T-cell (primary cell): ENCODE results near the gene C1orf87. TPM values are rescaled to one million over a fixed set of nuclear protein-coding genes. Genes with fewer than 3 reads are reported as not detected.

Source experiments
- ATAC-seq, 4 experiments: fragments of 200-7000 bp in 3 of 4; fragments of 150-1000 bp in 1 of 4; cut with Tn5 transposase; replicated peaks in 1 of 4; 1 replicate in 3 of 4; 2 replicates in 1 of 4; pipeline ENCODE4 v1.10.0; 2021; ENCODE audit warnings: moderate library complexity in 3 of 4, mild to moderate bottlenecking in 2 of 4, moderate number of reproducible peaks in 1 of 4
- CTCF ChIA-PET, 2 donors: fragments of 300-600 bp; sonication (Branson Sonifier 250); formaldehyde crosslinking; loops; one replicate each; lab custom pipeline; 2022; ENCODE audit warnings: antibody characterized with exemption in 2 of 2; lab: Charles Lee
- POLR2A ChIA-PET, 2 donors: fragments of 300-600 bp; sonication (Branson Sonifier 250); formaldehyde crosslinking; loops; one replicate each; lab custom pipeline; 2022; ENCODE audit warnings: antibody characterized with exemption in 2 of 2; lab: Charles Lee
- DNase-seq, 35 experiments: peaks; one replicate each; pipeline versions ENCODE4 v3.0.0 to v3.0.0-alpha.2; 2013 to 2023
- H3K27ac ChIP-seq: one replicate; pipeline ENCODE4 v1.5.1; 2013; ENCODE audit warnings: low read length
- H3K27me3 ChIP-seq, 2 experiments: replicated peaks in 1 of 2; 1 replicate in 1 of 2; 2 replicates in 1 of 2; pipeline versions ENCODE4 v1.6.1 to v1.7.0; 2013; ENCODE audit warnings: low read length in 1 of 2, mixed read lengths in 1 of 2; ENCODE audit not compliant: control insufficient read depth in 2 of 2, insufficient read depth in 2 of 2; ENCODE audit errors: extremely low read depth in 1 of 2
- H3K36me3 ChIP-seq, 2 donors: 1 replicate in 1 of 2; 2 replicates in 1 of 2; pipeline versions ENCODE4 v1.6.1 to v1.7.0; 2013; ENCODE audit warnings: low read length in 1 of 2; ENCODE audit not compliant: control insufficient read depth in 2 of 2, insufficient read depth in 1 of 2; ENCODE audit errors: extremely low read depth in 1 of 2
- H3K4me1 ChIP-seq, 2 experiments: 1 replicate in 1 of 2; 2 replicates in 1 of 2; pipeline versions ENCODE4 v1.6.1 to v1.7.0; 2013; ENCODE audit warnings: low read length in 2 of 2, mixed read lengths in 1 of 2; ENCODE audit not compliant: insufficient read depth in 2 of 2, control insufficient read depth in 1 of 2; ENCODE audit errors: extremely low read depth in 1 of 2
- H3K4me3 ChIP-seq, 2 donors: 1 replicate in 1 of 2; 2 replicates in 1 of 2; pipeline versions ENCODE4 v1.5.1 to v1.7.0; 2013; ENCODE audit warnings: mild to moderate bottlenecking in 2 of 2, low read length in 1 of 2, moderate library complexity in 1 of 2; ENCODE audit not compliant: control insufficient read depth in 1 of 2; ENCODE audit errors: extremely low read depth in 1 of 2
- H3K9me3 ChIP-seq: 2 replicates; pipeline ENCODE4 v1.7.0; 2013
- H3K27ac Mint-ChIP-seq, 2 donors: one replicate each; pipeline ENCODE4 v1.8.0; 2020 to 2021; ENCODE audit warnings: mild to moderate bottlenecking in 2 of 2, mixed read lengths in 2 of 2
- H3K27me3 Mint-ChIP-seq, 2 donors: one replicate each; pipeline ENCODE4 v1.8.0; 2021 to 2022; ENCODE audit warnings: mixed read lengths in 2 of 2
- H3K36me3 Mint-ChIP-seq: one replicate; pipeline ENCODE4 v1.8.0; 2021; ENCODE audit warnings: mixed read lengths
- H3K4me1 Mint-ChIP-seq, 3 donors: one replicate each; pipeline ENCODE4 v1.8.0; 2020 to 2022; ENCODE audit warnings: mixed read lengths in 3 of 3, mild to moderate bottlenecking in 1 of 3
- H3K4me3 Mint-ChIP-seq, 3 donors: one replicate each; pipeline ENCODE4 v1.8.0; 2020 to 2022; ENCODE audit warnings: mild to moderate bottlenecking in 3 of 3, mixed read lengths in 3 of 3, moderate library complexity in 3 of 3
- H3K9me3 Mint-ChIP-seq, 3 donors: one replicate each; pipeline ENCODE4 v1.8.0; 2020 to 2022; ENCODE audit warnings: mixed read lengths in 3 of 3
- WGBS: methylation state at CpG from one replicate; pipeline ENCODE4 v1.1.5; 2013; ENCODE audit warnings: missing lambda C conversion rate; ENCODE audit not compliant: insufficient coverage; 5-methylcytosine and 5-hydroxymethylcytosine counted together
- total RNA-seq, 35 experiments: library from RNA in 6 of 35; stranded (reverse) in 6 of 35; fragments of 120-200 nt in 1 of 35; gene quantifications; one replicate each; pipeline versions ENCODE4 v1.2.1 to v1.2.4 and lab custom pipeline; 2013 to 2026

Gene C1orf87
- total RNA-seq, 5 donors from 2014 or later (not counting 1 experiment from before 2014, with no cell fraction given): not detected

GRCh38 chr1:60090655-60091054, 17.1 kb upstream of the C1orf87 start:
- WGBS: 75% methylated on average over 2 of the region's 2 CpGs
- Mint-ChIP-seq H3K27me3 (no peaks in the 10 kb centered on the region), H3K4me3 (no peak overlapping the region), H3K4me1 (no peaks in the 10 kb centered on the region), H3K9me3 (no peaks in the 10 kb centered on the region), H3K36me3 (no peaks in the 10 kb centered on the region), H3K27ac (no peak overlapping the region)
- ChIA-PET CTCF (no interaction called here), POLR2A (interaction anchor here in 1 of 2 donors (0.6 kb wide), 1 partner anchor 781 kb away, joined by 4 read pairs; no protein-coding TSS in a partner anchor)
- no peaks in the 10 kb centered on the region for H3K4me1 ChIP-seq
- no peak overlapping the region for H3K4me3 ChIP-seq
- no peak for DNase-seq
- no peaks in the 10 kb centered on the region for H3K9me3 ChIP-seq
- H3K36me3 ChIP-seq: no peaks in the 10 kb centered on the region
- H3K27me3 ChIP-seq: no peaks in the 10 kb centered on the region
- H3K27ac ChIP-seq: no peak overlapping the region
- no peak for ATAC-seq

GRCh38 chr1:60088620-60089155, 15.1 kb upstream of the C1orf87 start:
- no peak overlapping the region for H3K4me3 Mint-ChIP-seq
- ChIA-PET CTCF (no interaction called here), POLR2A (no interaction called here)
- DNase-seq: no peak
- no peaks in the 10 kb centered on the region for H3K36me3 Mint-ChIP-seq
- no peak overlapping the region for H3K27ac Mint-ChIP-seq
- H3K27me3 Mint-ChIP-seq: peaks cover 0 to 1% of the 10 kb centered on the region in 2 donors
- Histone ChIP-seq H3K27me3 (no peaks in the 10 kb centered on the region), H3K9me3 (no peaks in the 10 kb centered on the region), H3K36me3 (no peaks in the 10 kb centered on the region), H3K4me1 (no peaks in the 10 kb centered on the region), H3K4me3 (no peak overlapping the region), H3K27ac (no peak overlapping the region)
- no peaks in the 10 kb centered on the region for H3K4me1 Mint-ChIP-seq
- WGBS: no CpG with 5 or more reads among the region's 5 CpGs
- no peak for ATAC-seq
- no peaks in the 10 kb centered on the region for H3K9me3 Mint-ChIP-seq

- H3K27ac Mint-ChIP-seq: no peak overlapping the region
- DNase-seq: no peak
- Histone ChIP-seq H3K4me1 (no peaks in the 10 kb centered on the region), H3K9me3 (no peaks in the 10 kb centered on the region), H3K36me3 (no peaks in the 10 kb centered on the region), H3K4me3 (no peak overlapping the region), H3K27me3 (no peaks in the 10 kb centered on the region), H3K27ac (no peak overlapping the region)
- H3K27me3 Mint-ChIP-seq: peaks cover 0 to 4% of the 10 kb centered on the region in 2 donors
- no peaks in the 10 kb centered on the region for H3K4me1 Mint-ChIP-seq
- H3K4me3 Mint-ChIP-seq: no peak overlapping the region
- ChIA-PET POLR2A (no interaction called here), CTCF (no interaction called here)
- no peaks in the 10 kb centered on the region for H3K9me3 Mint-ChIP-seq
- no peak for ATAC-seq
- no peaks in the 10 kb centered on the region for H3K36me3 Mint-ChIP-seq
These were observed 14.1 kb upstream of the C1orf87 start for GRCh38 chr1:60087681-60088080.

DNA sequence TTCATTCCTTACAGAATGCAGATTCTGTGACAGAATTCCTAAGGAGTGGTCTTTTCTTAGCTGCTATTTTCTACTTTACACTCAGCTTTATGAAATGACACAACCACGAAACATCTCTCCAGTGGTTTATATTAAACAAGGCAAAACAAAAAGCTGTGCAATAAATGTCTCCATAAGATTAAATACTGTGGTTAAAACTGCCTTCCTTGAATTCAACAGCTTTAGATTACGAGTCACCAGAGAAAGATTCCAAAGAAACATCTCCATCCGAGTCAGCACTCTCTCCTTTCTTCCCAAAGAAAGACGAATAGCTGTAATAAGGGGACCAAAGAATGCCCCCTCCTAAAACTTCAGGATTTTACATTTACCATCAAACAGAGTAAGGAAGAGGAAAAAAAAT, 4.6 kb upstream of the C1orf87 start:
- Histone ChIP-seq H3K4me1 (no peaks in the 10 kb centered on the region), H3K27me3 (peaks cover 3 to 15% of the 10 kb centered on the region in 2 experiments), H3K27ac (no peak overlapping the region), H3K36me3 (no peaks in the 10 kb centered on the region), H3K9me3 (no peaks in the 10 kb centered on the region), H3K4me3 (no peak overlapping the region)
- ChIA-PET POLR2A (no interaction called here), CTCF (no interaction called here)
- Mint-ChIP-seq H3K9me3 (peaks cover 0 to 4% (median 0%) of the 10 kb centered on the region in 3 donors), H3K36me3 (no peaks in the 10 kb centered on the region), H3K27me3 (peaks cover 27 to 36% of the 10 kb centered on the region in 2 donors), H3K27ac (no peak overlapping the region), H3K4me1 (no peaks in the 10 kb centered on the region), H3K4me3 (no peak overlapping the region)
- no peak for ATAC-seq
- WGBS: no CpG with 5 or more reads among the region's 4 CpGs
- DNase-seq: no peak

DNA sequence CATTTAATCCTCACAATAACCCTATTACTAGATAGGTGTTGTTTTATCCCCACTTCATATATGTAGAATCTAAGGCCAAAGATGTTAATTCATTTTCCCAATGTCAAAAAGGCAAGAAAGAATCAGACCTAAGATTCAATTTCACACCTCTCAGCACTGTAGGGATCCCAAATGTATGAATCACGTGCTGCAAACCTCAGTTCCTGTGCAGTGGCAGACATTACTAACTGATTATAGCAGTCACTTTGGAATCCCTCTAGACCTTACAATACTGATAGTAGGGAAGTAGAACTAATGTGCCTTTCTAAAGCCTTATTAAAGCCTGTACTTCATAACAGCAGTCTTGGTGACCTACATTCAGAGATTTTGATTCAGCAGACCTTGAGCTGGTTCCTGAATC, 2.3 kb downstream of the C1orf87 start:
- Mint-ChIP-seq H3K27ac (no peak overlapping the region), H3K9me3 (peaks cover 0 to 10% (median 0%) of the 10 kb centered on the region in 3 donors), H3K27me3 (peaks cover 35 to 46% of the 10 kb centered on the region in 2 donors), H3K4me1 (no peaks in the 10 kb centered on the region), H3K4me3 (no peak overlapping the region), H3K36me3 (no peaks in the 10 kb centered on the region)
- Histone ChIP-seq H3K36me3 (no peaks in the 10 kb centered on the region), H3K27me3 (peaks cover 10 to 15% of the 10 kb centered on the region in 2 experiments), H3K27ac (no peak overlapping the region), H3K4me3 (no peak overlapping the region), H3K4me1 (no peaks in the 10 kb centered on the region), H3K9me3 (no peaks in the 10 kb centered on the region)
- DNase-seq (no peak), ATAC-seq (no peak)
- POLR2A ChIA-PET: no interaction called here
- WGBS: no CpG with 5 or more reads among the region's 1 CpG
- CTCF ChIA-PET: no interaction called here

GRCh38 chr1:60069691-60070090, 3.9 kb downstream of the C1orf87 start:
- Histone ChIP-seq H3K27me3 (peaks cover 10 to 12% of the 10 kb centered on the region in 2 experiments), H3K36me3 (no peaks in the 10 kb centered on the region), H3K4me1 (no peaks in the 10 kb centered on the region), H3K27ac (no peak overlapping the region), H3K4me3 (no peak overlapping the region), H3K9me3 (no peaks in the 10 kb centered on the region)
- DNase-seq: no peak
- ChIA-PET CTCF (no interaction called here), POLR2A (no interaction called here)
- H3K4me1 Mint-ChIP-seq: no peaks in the 10 kb centered on the region
- H3K36me3 Mint-ChIP-seq: no peaks in the 10 kb centered on the region
- H3K27me3 Mint-ChIP-seq: peaks cover 23 to 34% of the 10 kb centered on the region in 2 donors
- ATAC-seq: no peak
- H3K27ac Mint-ChIP-seq: no peak overlapping the region
- no peak overlapping the region for H3K4me3 Mint-ChIP-seq
- 82% methylated on average over 1 of the region's 1 CpG for WGBS
- peaks cover 0 to 6% (median 0%) of the 10 kb centered on the region in 3 donors for H3K9me3 Mint-ChIP-seq
